ENCODE results near the gene MAD1L1. TPM values are rescaled to one million over a fixed set of nuclear protein-coding genes. Genes with fewer than 3 reads are reported as not detected.

The MAD1L1 gene
- total RNA-seq, 1 donor from 2014 or later, result 16.2 TPM

DNA sequence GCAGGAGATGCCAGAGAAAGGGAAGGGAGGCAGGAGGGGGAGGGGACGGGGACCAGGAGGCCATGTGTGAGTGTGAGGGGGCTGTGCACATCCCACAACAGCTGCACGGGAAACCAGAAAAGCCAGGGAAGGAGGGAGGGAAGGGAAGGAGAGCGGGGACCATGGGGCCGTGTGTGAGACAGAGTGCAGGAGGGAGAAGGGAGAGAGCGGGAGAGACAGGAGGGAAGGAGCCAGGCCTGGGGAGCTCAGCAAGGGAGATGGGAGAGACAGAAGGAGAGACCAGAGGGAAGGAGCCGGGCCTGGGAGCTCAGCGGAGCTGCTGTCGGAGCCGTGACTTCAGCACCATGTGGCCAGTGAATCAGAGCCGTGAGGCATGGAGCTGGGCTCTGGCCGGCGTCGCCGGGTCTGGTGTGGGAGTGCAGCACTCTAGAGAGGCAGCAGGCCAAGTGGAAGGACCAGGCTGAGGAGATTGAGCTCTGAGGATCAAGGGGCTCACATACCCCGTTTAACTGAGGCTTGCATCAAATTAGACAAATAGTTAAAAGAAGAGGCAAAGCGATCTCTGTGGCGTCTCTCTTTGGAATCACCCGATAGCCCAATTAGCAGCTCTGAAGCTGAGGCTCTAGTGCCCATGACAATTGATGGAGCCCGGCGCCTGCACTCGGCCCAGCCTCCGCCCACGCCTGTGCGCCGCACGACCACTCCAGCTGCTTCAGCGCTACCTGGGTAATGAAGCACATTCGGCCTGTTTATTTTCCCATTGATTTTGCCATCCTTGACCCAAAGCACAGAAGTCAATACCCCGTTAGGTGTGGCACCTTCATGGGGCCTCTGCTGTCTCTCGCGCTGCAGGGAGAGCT lies 150.4 kb downstream of the MAD1L1 start:
- H3K27me3 ChIP-seq (ENCODE audit: low read depth), result no peaks in the 10 kb centered on the region
- no peak for DNase-seq
- no peak overlapping the region for H3K4me3 ChIP-seq
- intact Hi-C loops (cut with micrococcal nuclease), result no loop called here
- H3K27ac ChIP-seq (replicated peaks), result no peak overlapping the region
- no peaks in the 10 kb centered on the region for H3K9me3 ChIP-seq (replicated peaks)
- H3K4me1 ChIP-seq, result peaks cover 11% of the 10 kb centered on the region
- TF ChIP-seq, protein P1, sequence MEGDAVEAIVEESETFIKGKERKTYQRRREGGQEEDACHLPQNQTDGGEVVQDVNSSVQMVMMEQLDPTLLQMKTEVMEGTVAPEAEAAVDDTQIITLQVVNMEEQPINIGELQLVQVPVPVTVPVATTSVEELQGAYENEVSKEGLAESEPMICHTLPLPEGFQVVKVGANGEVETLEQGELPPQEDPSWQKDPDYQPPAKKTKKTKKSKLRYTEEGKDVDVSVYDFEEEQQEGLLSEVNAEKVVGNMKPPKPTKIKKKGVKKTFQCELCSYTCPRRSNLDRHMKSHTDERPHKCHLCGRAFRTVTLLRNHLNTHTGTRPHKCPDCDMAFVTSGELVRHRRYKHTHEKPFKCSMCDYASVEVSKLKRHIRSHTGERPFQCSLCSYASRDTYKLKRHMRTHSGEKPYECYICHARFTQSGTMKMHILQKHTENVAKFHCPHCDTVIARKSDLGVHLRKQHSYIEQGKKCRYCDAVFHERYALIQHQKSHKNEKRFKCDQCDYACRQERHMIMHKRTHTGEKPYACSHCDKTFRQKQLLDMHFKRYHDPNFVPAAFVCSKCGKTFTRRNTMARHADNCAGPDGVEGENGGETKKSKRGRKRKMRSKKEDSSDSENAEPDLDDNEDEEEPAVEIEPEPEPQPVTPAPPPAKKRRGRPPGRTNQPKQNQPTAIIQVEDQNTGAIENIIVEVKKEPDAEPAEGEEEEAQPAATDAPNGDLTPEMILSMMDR (IDR thresholded peaks at IDR 0.05; ENCODE audit: borderline replicate concordance), result no peak
- peaks cover 6% of the 10 kb centered on the region for H3K36me3 ChIP-seq

DNA sequence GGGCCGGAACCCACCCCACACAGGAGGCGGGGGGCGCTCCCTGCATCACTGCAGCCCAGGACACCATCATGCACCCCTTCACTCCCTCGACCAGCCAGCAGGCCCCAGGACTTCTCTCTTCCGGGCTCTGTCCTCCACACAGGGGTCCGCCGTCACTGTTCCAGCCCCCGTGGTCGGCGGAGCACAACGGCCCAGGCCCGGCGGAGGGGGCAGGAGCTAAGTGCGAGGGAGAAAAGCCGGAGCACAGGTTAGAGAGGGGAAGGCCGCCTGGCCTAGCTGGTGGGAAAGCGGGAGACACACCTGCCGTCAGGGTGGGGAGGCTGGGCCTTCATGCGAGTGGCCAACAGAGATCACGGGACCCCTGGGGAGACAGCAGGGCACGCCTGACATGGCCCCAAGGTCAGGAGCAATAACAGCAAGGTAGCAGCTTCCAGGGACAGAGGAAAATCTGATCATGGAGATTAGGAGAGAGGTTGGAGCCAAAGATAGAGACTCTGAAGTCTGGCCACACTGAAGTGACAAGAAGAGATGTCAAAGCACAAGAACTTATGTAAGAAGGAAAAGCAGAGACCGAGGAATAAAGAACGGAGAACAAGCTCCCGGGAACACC lies 151.1 kb downstream of the MAD1L1 start:
- Histone ChIP-seq H3K4me3 (no peak overlapping the region), H3K36me3 (peaks cover 13% of the 10 kb centered on the region), H3K4me1 (peaks cover 9% of the 10 kb centered on the region), H3K27me3 (ENCODE audit: low read depth) (no peaks in the 10 kb centered on the region), H3K27ac (replicated peaks) (no peak overlapping the region), H3K9me3 (replicated peaks) (no peaks in the 10 kb centered on the region)
- intact Hi-C loops (cut with micrococcal nuclease), result no loop called here
- DNase-seq, result no peak
- TF ChIP-seq, protein P1 (IDR thresholded peaks at IDR 0.05; ENCODE audit: borderline replicate concordance), result no peak

DNA sequence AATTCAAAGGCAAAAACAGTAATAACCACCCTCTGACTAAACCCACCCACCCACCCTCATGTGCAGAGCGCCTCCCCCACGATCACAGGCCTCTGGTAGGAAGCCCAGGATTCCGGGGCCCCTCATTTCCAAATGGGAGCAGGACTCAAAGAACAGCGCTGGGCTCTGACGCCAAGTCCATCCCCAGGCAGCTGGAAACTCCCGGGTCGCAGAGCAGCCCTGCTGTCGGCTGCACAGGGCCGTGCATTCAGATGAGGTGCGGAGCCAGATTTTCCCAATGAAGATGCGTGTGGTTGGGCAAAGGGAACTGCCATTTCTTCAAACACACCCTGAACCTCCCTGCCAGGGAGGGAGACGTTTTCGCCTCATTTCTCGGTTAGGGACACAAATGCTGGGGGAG lies 152.3 kb downstream of the MAD1L1 start:
- no peak overlapping the region for H3K27ac ChIP-seq (replicated peaks)
- intact Hi-C loops (cut with micrococcal nuclease), result no loop called here
- TF ChIP-seq, protein P1 (IDR thresholded peaks at IDR 0.05; ENCODE audit: borderline replicate concordance), result no peak
- H3K27me3 ChIP-seq (ENCODE audit: low read depth), result no peaks in the 10 kb centered on the region
- no peak for DNase-seq
- H3K9me3 ChIP-seq (replicated peaks), result no peaks in the 10 kb centered on the region
- H3K36me3 ChIP-seq, result peaks cover 17% of the 10 kb centered on the region
- H3K4me3 ChIP-seq, result no peak overlapping the region
- no peaks in the 10 kb centered on the region for H3K4me1 ChIP-seq

DNA sequence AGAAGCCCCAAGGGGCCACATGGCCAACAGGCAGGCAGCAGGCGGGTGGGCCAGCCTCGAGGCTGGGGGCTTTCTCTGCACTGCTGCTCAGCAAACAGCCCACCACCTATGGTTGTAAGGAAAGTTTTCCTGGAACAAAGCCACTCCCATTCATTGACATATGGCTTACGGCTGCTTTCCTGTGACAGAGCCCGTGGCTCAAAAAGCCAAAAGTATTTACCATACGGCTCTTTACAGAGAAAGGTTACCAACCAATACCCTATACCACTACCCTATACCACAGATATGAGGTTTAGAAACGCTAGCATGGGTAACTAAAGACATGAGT lies 152.7 kb downstream of the MAD1L1 start:
- Histone ChIP-seq H3K36me3 (peaks cover 17% of the 10 kb centered on the region), H3K27me3 (ENCODE audit: low read depth) (no peaks in the 10 kb centered on the region), H3K9me3 (replicated peaks) (no peaks in the 10 kb centered on the region), H3K27ac (replicated peaks) (no peak overlapping the region), H3K4me3 (no peak overlapping the region), H3K4me1 (no peaks in the 10 kb centered on the region)
- DNase-seq, result no peak
- intact Hi-C loops (cut with micrococcal nuclease), result no loop called here
- TF ChIP-seq, protein P1 (IDR thresholded peaks at IDR 0.05; ENCODE audit: borderline replicate concordance), result no peak

DNA sequence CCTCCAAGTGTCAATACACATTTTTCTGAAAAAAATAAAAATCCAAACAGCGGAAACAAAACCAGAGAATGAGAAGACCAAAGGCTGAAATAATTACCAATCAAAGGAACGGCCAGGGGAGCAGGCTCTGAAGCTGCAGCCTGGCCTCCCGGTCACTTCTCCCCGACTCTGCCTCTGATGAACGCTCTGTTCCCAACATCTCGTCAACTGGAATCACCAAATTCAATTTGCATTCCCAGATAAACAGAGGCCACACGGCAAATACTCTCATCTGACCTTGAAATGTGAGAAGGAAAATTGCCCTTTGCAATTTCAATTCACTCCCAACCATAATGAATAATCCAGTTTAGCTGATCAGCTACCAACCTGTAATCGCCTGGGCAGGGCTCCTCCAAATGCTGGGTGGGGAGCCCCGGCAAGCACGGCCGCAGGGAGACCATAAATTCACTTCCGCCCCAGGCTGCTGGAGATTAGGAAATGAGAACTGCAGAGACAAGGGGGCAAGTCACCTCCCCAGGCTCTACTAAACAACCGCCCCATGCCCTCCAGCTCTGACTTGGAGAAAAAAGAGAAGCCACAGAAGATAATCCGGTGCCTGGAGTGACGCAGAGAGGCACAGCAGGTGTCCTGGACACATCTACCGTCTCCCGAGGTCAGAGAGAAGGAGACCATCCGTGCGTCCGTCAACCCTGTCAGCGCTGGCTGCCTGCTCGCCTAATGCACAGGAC lies 153.2 kb downstream of the MAD1L1 start:
- Histone ChIP-seq H3K27me3 (ENCODE audit: low read depth) (no peaks in the 10 kb centered on the region), H3K4me3 (no peak overlapping the region), H3K36me3 (peaks cover 17% of the 10 kb centered on the region), H3K27ac (replicated peaks) (no peak overlapping the region), H3K9me3 (replicated peaks) (no peaks in the 10 kb centered on the region), H3K4me1 (no peaks in the 10 kb centered on the region)
- DNase-seq, result no peak
- TF ChIP-seq, protein P1 (IDR thresholded peaks at IDR 0.05; ENCODE audit: borderline replicate concordance), result no peak
- intact Hi-C loops (cut with micrococcal nuclease), result no loop called here

All from left ventricle myocardium inferior (tissue), 1 donor.